Inferior parietal cortex (tissue), 1 donor: ENCODE results near the gene OR5H6.
"Not testable (repeated sequence)": the region's sequence is repeated elsewhere in the genome, so short reads cannot be mapped to it uniquely, and the experiment has no call there.

Source experiments
- DNase-seq: peaks from one replicate; pipeline ENCODE4 v3.0.0-alpha.2; 2016; ENCODE audit errors: extremely low spot score

The OR5H6 gene

DNA sequence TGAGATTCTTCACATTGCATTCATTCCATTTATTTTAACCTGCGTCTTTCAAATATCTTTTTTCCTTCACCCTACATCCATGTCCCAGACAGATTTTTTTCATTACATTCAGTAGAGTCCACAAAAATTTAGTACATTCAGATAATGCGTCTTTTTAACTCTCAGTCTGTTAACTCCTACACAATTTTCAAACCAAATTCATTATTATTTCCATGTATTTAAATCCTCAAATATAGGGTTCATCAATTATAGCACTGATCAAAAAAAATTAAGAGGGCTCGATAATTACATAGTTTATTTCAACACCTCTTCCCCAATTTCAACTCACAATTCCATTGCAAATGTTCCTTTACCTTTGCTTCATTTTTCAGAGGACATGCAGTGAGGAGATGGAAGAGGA is at the start of gene OR5H6:
OR5H6 (plus strand) TSS at position 301 of the 400 bp plus-strand sequence; CDS start at position 390, 89 bp downstream.
- DNase-seq: no peak

GRCh38 chr3:98215051-98215450 is 49.0 kb upstream of the OR5H6 start:
- DNase-seq: no peak

- no peak for DNase-seq
Observed at GRCh38 chr3:98223907-98224672, 40.0 kb upstream of the OR5H6 start.

DNA sequence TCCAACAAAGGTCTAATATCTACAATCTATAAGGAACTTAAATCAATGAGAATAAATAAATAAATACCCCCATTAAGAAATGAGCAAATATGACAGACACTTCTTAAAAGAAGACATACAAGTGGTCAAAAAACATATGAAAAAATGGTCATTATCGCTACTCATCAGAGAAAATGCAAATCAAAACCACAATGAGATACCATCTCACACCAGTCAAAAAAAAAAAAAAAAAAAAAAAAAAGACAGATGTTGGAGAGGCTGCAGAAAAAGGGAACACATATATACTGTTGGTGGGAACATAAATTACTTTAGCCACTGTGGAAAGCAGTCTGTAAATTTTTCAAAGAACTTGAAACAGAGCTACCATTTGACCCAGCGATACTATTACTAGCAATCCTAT is 31.6 kb upstream of the OR5H6 start:
- no peak for DNase-seq

GRCh38 chr3:98233468-98233867 is 30.6 kb upstream of the OR5H6 start:
- no peak for DNase-seq

- DNase-seq: no peak
Observed at GRCh38 chr3:98240131-98240530, 23.9 kb upstream of the OR5H6 start.

GRCh38 chr3:98242155-98242554 is 21.9 kb upstream of the OR5H6 start:
- DNase-seq: no peak

GRCh38 chr3:98243843-98244242 is 20.2 kb upstream of the OR5H6 start:
- DNase-seq: no peak

- no peak for DNase-seq
Observed at GRCh38 chr3:98246142-98246541, 17.9 kb upstream of the OR5H6 start.

DNA sequence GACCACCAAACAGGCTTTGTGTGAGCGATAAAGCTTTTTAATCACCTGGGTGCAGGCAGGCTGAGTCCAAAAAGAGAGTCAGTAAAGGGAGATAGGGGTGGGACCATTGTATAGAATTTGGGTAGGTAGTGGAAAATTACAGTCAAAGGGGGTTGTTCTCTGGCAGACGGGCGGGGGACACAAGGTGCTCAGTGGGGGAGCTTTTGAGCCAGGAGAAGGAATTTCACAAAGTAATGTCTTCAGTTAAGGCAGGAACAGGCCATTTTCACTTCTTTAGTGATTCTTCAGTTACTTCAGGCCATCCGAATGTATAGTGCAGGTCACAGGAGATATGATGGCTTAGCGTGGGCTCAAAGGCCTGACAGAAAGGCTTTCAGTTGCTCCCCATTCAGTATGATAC is 8.0 kb upstream of the OR5H6 start:
- DNase-seq: not testable (repeated sequence)

DNA sequence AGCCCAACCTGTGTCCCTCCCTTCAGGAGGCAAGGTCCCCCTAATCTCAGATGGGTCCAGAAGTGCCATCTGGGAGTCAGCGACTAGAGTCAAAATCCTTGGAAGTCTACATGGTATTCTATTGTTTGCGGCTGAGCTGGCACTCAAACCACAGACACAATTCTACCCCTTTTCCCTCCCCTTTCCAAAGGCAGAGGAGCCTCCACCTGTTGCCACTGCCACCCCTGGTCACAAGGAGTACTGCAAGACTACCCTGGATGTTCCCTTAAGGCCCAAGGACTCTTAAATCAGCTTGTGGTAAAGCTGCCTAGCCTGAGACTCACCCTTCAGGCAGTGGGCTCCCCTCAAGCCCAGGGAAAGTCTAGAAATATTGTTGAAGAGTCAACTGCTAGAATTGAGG is 4.3 kb upstream of the OR5H6 start:
- DNase-seq: no peak

GRCh38 chr3:98262046-98262445 is 2.0 kb upstream of the OR5H6 start:
- no peak for DNase-seq

GRCh38 chr3:98269846-98270245 is 5.8 kb downstream of the OR5H6 start:
- no peak for DNase-seq

GRCh38 chr3:98272126-98272525 is 8.1 kb downstream of the OR5H6 start:
- DNase-seq: no peak

DNA sequence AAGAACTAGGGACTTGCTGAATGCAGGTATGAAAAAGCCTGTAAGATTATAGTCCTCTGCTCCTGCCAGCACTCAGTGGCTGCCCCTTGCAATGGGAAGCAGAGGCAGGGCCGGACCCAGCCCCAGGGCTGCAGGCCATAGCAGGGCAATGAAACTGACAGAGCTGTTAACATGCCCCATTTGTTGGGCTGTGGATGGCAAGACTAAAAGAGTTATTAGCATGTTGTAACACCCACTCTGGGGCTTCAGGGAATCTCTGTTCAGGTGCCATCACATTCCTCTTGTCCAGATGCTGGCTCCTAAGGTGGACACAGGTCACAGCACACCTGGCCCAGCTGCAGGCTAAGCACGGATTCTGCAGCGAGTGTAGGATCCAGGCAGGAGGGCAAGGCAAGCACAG is 10.9 kb downstream of the OR5H6 start:
- no peak for DNase-seq

DNA sequence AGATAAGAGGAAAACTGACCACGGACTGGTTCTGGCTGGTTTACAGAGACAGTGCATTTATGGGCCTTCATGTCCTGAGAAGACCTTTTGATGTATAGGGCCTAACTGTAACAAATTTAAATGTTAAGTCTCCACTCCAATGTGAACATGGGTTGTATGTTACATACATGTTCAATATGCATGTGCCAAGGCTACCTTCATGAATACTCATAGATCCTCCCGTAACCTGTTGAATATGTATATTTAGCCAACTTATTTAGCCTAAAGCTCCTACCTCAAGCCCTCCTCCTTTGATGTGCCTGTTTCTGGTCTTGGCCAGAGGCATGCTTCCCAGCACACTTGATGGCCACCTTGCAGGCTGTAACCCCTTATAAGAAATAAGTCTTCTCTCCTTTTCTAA is 18.2 kb downstream of the OR5H6 start, which contains the start of gene OR5H2:
OR5H2 (plus strand) TSS at position 301 of the 400 bp plus-strand sequence. CDS start 398 bp downstream, outside the sequence.
- no peak for DNase-seq

DNA sequence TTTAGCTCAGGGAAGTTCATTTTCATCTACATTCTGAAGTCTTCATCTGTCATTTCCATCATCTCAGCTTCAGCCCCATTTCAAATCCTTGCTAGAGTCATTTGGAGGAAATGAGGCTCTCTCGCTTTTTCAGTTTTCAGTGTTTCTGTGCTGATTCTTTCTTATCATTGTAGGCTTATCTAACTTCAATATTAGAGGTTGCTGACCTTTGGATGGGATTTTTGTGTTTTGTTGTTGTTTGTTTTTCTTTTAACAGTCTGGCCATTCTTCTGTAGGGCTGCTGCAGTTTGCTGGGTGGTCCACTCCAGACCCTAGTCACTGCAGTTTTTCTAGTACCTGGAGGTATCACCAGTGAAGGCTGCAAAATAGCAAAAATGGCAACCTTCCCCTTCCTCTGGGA is 26.9 kb downstream of the OR5H6 start:
- no peak for DNase-seq

DNA sequence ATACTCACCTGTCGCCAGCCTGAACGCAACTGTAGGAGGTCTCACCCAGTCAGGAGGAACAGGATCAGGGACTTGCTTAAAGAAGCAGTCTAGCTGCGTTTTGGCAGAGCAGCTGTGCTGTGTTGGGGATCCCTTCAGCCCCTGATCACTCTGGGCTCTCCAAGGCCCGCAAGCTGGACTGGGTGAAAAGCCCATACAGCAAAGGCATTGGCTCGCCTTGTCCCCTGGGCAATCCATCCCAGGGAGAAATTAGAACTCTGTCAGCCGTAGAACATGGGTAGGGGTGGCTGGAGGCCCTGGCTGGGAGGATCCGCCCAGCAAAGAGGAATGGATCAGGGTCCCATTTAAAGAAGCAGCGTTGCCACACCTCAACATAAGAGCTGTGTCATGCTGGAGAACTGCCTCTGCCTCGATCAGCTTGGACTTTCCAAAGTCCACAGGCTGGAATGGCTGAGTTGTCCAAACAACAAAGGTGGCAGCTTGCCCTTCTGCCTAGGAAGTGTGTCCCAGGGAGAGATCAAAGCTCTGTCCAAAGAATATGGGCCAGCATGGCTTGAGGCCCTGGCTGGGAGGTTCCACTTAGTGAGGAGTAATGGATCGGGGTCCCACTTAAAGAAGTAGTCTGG is 27.4 kb downstream of the OR5H6 start:
- no peak for DNase-seq
